OCI-LY1 (cell line): Measurements from ENCODE around the gene TRIM62.

Experiments used
- H2AFZ ChIP-seq: fragments of 200-600 bp; sonication (generic), shearing (Covaris generic); 2 replicates; pipeline ENCODE4 v1.6.0; 2014; ENCODE audit warnings: antibody characterized with exemption, mild to moderate bottlenecking, low read length
- H3F3A ChIP-seq: fragments of 200-600 bp; sonication (generic), shearing (Covaris generic); 2 replicates; pipeline ENCODE4 v1.6.0; 2014; ENCODE audit warnings: mild to moderate bottlenecking, antibody characterized with exemption, low read length, moderate library complexity; ENCODE audit not compliant: insufficient read depth
- H3K27ac ChIP-seq: fragments of 200-600 bp; sonication (generic); 2 replicates; pipeline ENCODE4 v1.5.1; 2014; ENCODE audit warnings: low read length, mixed run types, mild to moderate bottlenecking, low read depth; ENCODE audit not compliant: poor library complexity, severe bottlenecking
- H3K27me3 ChIP-seq: fragments of 200-600 bp; sonication (generic); 2 replicates; pipeline ENCODE4 v1.6.0; 2014; ENCODE audit warnings: antibody characterized with exemption, mild to moderate bottlenecking, low read length, moderate library complexity; ENCODE audit not compliant: insufficient read depth
- H3K36me3 ChIP-seq: fragments of 200-600 bp; sonication (generic); 2 replicates; pipeline ENCODE4 v1.6.1; 2014; ENCODE audit warnings: mild to moderate bottlenecking, antibody characterized with exemption, low read length, moderate library complexity, mixed read lengths; ENCODE audit not compliant: insufficient read depth
- H3K4me1 ChIP-seq: fragments of 200-600 bp; sonication (generic); 2 replicates; pipeline ENCODE4 v1.5.1; 2014; ENCODE audit warnings: mild to moderate bottlenecking, low read length, moderate library complexity; ENCODE audit not compliant: insufficient read depth, severe bottlenecking
- H3K4me2 ChIP-seq: fragments of 200-600 bp; sonication (generic), shearing (Covaris generic); 2 replicates; pipeline ENCODE4 v1.6.1; 2014; ENCODE audit warnings: low read length
- H3K4me3 ChIP-seq: fragments of 200-600 bp; sonication (generic); 2 replicates; pipeline ENCODE4 v1.5.1; 2014; ENCODE audit warnings: low read length, low read depth, mild to moderate bottlenecking, mixed read lengths; ENCODE audit not compliant: poor library complexity, severe bottlenecking
- H3K79me2 ChIP-seq: fragments of 200-600 bp; shearing (Covaris generic); 2 replicates; pipeline ENCODE4 v1.6.1; 2016; ENCODE audit warnings: mixed run types, low read length, mixed read lengths; ENCODE audit not compliant: insufficient read depth
- H3K9ac ChIP-seq: fragments of 200-600 bp; sonication (generic), shearing (Covaris generic); 2 replicates; pipeline ENCODE4 v1.6.1; 2014; ENCODE audit warnings: mild to moderate bottlenecking, low read length, mixed read lengths
- H3K9me2 ChIP-seq: fragments of 200-600 bp; sonication (generic), shearing (Covaris generic); 2 replicates; pipeline ENCODE4 v1.6.1; 2014; ENCODE audit warnings: low read depth, mild to moderate bottlenecking, low read length, mixed read lengths
- H3K9me3 ChIP-seq: fragments of 200-600 bp; shearing (Covaris generic); 2 replicates; pipeline ENCODE4 v1.6.1; 2014; ENCODE audit warnings: low read length, mixed read lengths
- H4K20me1 ChIP-seq: fragments of 200-600 bp; sonication (generic), shearing (Covaris generic); 2 replicates; pipeline ENCODE4 v1.6.0; 2016; ENCODE audit warnings: mild to moderate bottlenecking, low read length; ENCODE audit not compliant: insufficient read depth
- CTCF ChIP-seq: fragments of 200-600 bp; sonication (generic), shearing (Covaris generic); IDR thresholded peaks from 2 replicates; pipeline ENCODE4 v1.5.1; 2017; ENCODE audit warnings: mild to moderate bottlenecking, antibody characterized with exemption, low read length, moderate library complexity, mixed read lengths
- EZH2 ChIP-seq: fragments of 200-600 bp; sonication (generic), shearing (Covaris generic); IDR thresholded peaks from 2 replicates; pipeline ENCODE4 v1.8.0; 2017; ENCODE audit warnings: borderline replicate concordance, mixed run types, mild to moderate bottlenecking, antibody characterized with exemption, low read length, moderate library complexity, mixed read lengths

Gene TRIM62

GRCh38 chr1:33130297-33130696 is 51.5 kb downstream of the TRIM62 start:
- Histone ChIP-seq H3K4me1 (peaks cover 9% of the 10 kb centered on the region), H3K27me3 (no peaks in the 10 kb centered on the region; the same call in none of the 2 replicates), H3K9me2 (no peaks in the 10 kb centered on the region), H3F3A (no peaks in the 10 kb centered on the region), H3K36me3 (no peaks in the 10 kb centered on the region), H3K79me2 (no peaks in the 10 kb centered on the region), H3K4me2 (no peak overlapping the region), H3K4me3 (no peak overlapping the region), H4K20me1 (no peaks in the 10 kb centered on the region), H3K9ac (no peak overlapping the region), H3K27ac (no peak overlapping the region), H2AFZ (no peak overlapping the region), H3K9me3 (no peaks in the 10 kb centered on the region)
- TF ChIP-seq EZH2 (no peak), CTCF (no peak)

- H3K4me1 ChIP-seq = peaks cover 9% of the 10 kb centered on the region
- no peaks in the 10 kb centered on the region for H3K9me2 ChIP-seq
- H3K79me2 ChIP-seq = no peaks in the 10 kb centered on the region
- H3K27ac ChIP-seq = no peak overlapping the region
- H4K20me1 ChIP-seq = no peaks in the 10 kb centered on the region
- no peaks in the 10 kb centered on the region for H3K36me3 ChIP-seq
- no peaks in the 10 kb centered on the region for H3F3A ChIP-seq
- no peak overlapping the region for H2AFZ ChIP-seq
- no peaks in the 10 kb centered on the region; the same call in none of the 2 replicates for H3K27me3 ChIP-seq
- no peak overlapping the region for H3K4me3 ChIP-seq
- H3K9ac ChIP-seq = no peak overlapping the region
- no peak overlapping the region for H3K4me2 ChIP-seq
- no peaks in the 10 kb centered on the region for H3K9me3 ChIP-seq
- TF ChIP-seq EZH2 (no peak), CTCF (no peak)
Observed at GRCh38 chr1:33128781-33129180, 53.1 kb downstream of the TRIM62 start.

GRCh38 chr1:33127001-33127823 is 54.6 kb downstream of the TRIM62 start:
- Histone ChIP-seq H3K4me3 (peak overlapping the region; percentile 52), H3K36me3 (no peaks in the 10 kb centered on the region), H3K4me2 (peak overlapping the region; percentile 55), H4K20me1 (no peaks in the 10 kb centered on the region), H3F3A (no peaks in the 10 kb centered on the region), H3K9me2 (no peaks in the 10 kb centered on the region), H3K9ac (no peak overlapping the region), H3K4me1 (peaks cover 9% of the 10 kb centered on the region), H3K79me2 (no peaks in the 10 kb centered on the region), H3K27me3 (no peaks in the 10 kb centered on the region; the same call in 1 of the 2 replicates), H3K9me3 (no peaks in the 10 kb centered on the region), H3K27ac (no peak overlapping the region), H2AFZ (peak overlapping the region; percentile 85)
- TF ChIP-seq EZH2 (no peak), CTCF (peak; percentile 95)
